ENCODE measurements around the gene CSNK1A1.
"Not testable (repeated sequence)": the region's sequence is repeated elsewhere in the genome, so short reads cannot be mapped to it uniquely, and the experiment has no call there.

Gene CSNK1A1

GRCh38 chr5:149572576-149573231 lies 21.5 kb upstream of the CSNK1A1 start:
- no peak for DNase-seq

- no peak for DNase-seq
Measured at GRCh38 chr5:149572170-149572569, 20.9 kb upstream of the CSNK1A1 start.

DNA sequence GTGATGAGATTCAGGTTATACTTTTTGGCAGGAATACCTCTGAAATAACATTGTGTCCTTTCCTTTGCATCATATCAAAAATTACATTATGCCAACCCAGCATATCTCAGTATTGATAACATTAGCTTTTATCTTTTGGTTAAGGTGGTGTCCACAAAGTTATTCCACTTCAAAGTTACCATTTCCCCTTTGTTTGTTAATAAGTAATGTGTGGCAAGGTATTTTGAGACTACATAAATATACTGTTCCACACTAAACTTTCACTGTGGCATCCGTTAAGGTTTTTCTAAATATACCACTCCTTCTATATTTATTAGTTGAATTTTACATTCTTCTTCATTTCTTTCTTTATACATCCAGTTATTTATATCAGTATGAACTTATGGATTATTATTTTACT lies 16.0 kb upstream of the CSNK1A1 start:
- DNase-seq: no peak

DNA sequence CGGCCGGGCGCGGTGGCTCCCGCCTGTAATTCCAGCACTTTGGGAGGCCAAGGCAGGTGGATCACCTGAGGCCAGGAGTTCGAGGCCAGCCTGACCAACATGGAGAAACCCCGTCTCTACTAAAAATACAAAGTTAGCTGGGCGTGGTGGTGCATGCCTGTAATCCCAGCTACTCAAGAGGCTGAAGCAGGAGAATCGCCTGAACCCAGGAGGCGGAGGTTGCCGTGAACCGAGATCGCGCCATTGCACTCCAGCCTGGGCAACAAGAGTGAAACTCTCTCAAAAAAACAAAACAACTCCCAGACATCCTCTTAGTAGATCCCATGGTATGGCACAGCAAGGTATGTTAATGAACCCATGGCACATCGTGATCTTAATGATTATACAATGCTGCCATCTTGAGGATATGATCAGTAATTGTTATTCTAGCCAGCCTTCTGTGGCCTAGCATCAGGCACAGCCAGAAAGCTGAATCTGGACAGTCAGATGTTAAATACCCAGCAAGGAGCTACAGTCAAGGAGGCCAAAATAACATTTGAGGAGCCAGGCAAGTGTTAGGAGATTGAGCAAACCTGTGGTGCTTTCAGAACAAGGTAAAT lies 13.4 kb upstream of the CSNK1A1 start:
- DNase-seq: peak; percentile 18 to 76

- DNase-seq: no peak
Measured at GRCh38 chr5:149563466-149563865, 12.2 kb upstream of the CSNK1A1 start.

DNA sequence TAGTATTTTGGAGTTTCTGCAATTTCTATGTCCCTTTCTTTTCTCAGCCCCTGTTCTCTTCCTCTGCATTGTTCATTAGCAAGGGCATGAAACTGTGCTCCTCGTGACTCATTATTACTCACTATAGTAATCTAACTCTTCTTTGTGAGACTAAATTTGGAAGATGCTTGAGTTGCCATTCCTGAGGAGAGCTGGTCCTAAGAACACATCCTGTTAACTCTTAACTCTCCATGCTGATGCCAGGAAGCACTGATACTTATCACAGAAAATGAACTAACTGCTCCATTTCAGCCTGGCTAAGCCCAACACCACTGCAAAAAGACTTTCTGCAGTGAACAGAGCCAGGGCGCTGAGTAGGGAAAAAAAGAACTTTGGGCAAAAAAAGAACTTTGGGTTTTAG lies 10.6 kb upstream of the CSNK1A1 start:
- DNase-seq: no peak

- no peak for DNase-seq
Measured at GRCh38 chr5:149559706-149560105, 8.5 kb upstream of the CSNK1A1 start.

DNA sequence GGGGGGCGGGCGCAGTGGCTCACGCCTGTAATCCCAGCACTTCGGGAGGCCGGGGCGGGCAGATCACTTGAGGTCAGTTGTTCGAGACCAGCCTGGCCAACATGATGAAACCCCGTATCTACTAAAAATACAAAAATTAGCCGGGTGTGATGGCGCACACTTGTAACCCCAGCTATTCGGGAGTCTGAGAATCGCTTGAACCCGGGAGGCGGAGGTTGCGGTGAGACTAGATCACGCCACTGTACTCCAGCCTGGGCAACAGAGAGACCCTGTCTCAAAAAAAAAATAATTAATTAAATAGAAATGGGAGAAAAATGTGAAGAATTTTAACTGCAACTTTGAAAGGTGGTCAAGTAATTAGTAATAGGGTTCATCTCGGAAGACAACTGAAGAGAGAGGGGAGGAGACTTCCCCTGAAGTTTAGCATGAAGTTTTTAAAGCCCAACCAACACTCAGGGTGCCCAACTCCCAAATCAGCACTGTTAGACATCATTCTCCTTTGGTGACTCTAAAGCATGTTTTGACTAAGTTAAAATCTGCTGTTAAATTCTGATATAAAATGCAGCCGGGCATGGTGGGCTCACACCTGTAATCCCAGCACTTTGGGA lies 1.4 kb upstream of the CSNK1A1 start:
- no peak for DNase-seq

GRCh38 chr5:149552038-149552494 lies 827 bp upstream of the CSNK1A1 start:
- DNase-seq: no peak

- DNase-seq: no peak
Measured at GRCh38 chr5:149550594-149551226, 529 bp downstream of the CSNK1A1 start.

GRCh38 chr5:149550268-149550583 lies 1.0 kb downstream of the CSNK1A1 start:
- DNase-seq: peak; percentile 20 to 34

GRCh38 chr5:149549461-149550267 lies 1.6 kb downstream of the CSNK1A1 start:
- DNase-seq: peak; percentile 55 to 60

- no peak for DNase-seq
Measured at GRCh38 chr5:149546974-149547373, 4.3 kb downstream of the CSNK1A1 start.

DNA sequence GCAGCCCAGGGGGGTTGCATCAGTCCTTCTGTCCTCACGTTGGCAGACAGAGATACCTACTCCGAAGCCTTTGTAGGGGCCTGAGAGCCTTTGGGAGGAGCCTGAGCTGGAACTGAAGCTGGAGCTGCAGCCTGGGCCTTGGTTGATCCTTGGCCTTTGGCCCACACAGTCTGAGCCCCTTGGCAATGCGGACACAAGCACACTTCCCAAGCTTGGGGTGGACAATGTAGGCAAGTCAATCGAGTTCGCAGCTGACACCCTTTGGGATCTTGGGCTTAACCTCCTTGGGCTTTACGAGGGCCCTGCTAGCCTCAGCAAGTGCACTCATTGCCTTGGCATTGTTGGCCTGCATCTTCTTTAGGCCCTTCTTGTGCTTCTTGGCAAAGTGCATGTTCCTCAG lies 5.9 kb downstream of the CSNK1A1 start:
- no peak for DNase-seq

GRCh38 chr5:149544028-149544420 lies 7.2 kb downstream of the CSNK1A1 start:
- no peak for DNase-seq

- DNase-seq: no peak
Measured at GRCh38 chr5:149543361-149544027, 7.7 kb downstream of the CSNK1A1 start.

DNA sequence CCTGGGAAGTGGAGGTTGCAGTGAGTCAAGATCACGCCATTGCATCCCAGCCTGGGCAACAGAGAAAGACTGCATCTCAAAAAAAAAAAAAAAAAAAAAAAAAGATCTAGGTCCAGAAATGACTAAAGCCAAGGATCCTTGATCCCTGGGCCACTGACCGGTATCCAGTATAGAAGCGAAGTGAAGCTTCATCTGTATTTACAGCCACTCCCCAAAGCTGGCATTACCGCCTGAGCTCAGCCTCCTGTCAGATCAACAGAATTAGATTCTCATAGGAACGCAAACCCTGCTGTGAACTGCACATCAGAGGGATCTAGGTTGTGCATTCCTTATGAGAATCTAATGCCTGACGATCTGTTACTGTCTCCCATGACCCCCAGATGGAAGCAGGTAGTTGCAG lies 9.3 kb downstream of the CSNK1A1 start:
- no peak for DNase-seq

DNA sequence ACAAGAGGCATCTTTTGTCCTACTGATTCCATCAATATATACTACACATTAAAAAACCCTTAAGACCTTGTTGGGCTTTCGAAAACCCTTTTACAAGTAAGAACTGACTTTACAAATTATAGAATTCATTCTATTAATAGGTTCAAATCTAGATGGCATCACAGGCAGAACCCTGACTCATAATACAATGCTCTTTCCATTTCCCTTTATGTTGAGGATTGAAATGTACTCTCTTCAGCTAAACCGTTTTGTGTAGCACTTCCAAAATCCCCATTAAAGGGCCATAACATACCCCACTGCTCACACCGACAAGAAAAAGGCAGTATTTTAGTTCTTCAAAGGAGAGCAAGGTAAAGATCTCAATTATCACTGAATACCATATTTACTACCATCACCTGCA lies 11.2 kb downstream of the CSNK1A1 start:
- no peak for DNase-seq

DNA sequence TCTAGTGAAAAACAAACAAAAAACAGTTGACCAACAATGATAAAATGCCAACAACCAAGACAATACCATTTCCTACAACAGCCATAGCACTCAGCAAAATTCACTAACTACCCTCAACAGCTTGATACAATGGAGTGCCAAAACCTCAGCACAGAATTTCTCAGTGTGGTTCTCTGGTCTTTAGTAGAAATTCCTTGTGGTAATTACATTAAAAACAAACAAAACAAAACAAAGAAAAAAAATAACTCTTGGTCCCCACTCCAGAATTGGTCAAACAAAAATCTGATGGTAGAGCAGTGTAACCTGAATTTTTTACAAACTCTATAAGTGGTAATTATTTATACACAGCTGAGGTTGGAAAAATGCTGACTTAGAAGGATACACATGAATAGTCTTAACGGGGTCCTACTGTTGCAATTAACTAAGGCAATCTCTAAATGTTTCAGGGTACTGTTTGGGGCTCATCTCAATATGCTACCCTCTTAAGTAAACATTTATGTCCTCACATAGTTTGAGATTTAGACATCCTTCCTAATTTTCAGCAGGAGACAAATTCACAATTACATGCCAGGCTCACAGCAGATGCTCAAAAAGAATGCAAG lies 13.8 kb downstream of the CSNK1A1 start:
- DNase-seq: no peak

DNA sequence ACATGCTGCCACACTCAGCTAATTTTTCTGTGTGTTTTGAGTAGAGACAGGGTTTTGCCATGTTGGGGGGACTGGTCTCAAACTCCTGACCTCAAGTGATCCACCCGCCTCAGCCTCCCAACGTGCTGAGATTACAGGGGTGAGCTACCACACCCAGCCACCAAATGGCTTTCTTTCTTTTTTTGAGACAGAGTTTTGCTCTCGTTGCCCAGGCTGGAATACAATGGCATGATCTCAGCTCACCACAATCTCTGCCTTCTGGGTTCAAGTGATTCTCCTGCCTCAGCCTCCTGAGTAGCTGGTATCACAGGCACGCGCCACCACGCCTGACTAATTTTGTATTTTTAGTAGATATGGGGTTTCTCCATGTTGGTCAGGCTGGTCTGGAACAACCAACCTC lies 15.5 kb downstream of the CSNK1A1 start:
- DNase-seq: not testable (repeated sequence)

DNA sequence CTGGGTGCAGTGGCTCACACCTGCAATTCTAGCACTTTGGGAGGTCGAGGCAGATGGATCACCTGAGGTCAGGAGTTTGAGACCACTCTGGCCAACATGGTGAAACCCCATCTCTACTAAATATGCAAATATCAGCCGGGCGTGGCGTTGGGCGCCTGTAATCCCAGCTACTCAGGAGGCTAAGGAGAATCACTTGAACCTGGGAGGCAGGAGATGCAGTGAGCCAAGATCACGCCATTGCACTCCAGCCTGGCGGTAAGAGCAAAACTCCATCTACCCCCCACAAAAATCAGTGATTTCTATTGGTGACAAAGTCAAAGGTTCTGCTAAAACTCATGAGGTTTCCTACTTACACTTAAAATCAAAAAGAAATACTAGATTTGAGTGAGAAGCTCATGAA lies 18.8 kb downstream of the CSNK1A1 start:
- no peak for DNase-seq

DNA sequence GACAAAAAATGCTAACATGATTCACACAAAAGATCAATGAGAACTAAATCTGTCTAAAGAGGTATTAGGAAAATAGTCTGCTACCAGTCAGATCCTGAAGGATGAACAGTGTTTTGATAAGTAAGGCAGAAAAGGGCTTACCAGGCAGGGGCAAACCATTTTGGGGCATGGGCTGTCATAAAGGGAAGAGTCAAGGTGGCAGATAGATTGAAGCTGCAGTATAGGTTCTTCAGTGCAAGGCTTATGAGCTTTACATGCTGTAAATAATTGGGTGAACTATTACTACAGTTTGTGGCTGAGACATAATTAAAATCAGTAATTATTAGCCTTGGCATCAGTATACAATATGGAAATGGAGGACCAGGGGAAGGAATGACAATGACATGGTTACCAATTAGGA lies 21.8 kb downstream of the CSNK1A1 start:
- DNase-seq: no peak

All from CD4-positive, alpha-beta T cell treated with Interferon alpha-2 for 1 hour (primary cell).